Karpas-422 (cell line): ENCODE measurements around the gene NKAIN4. TPM values are rescaled to one million over a fixed set of nuclear protein-coding genes. Genes with fewer than 3 reads are reported as not detected.

Experiments
- DNase-seq: peaks from one replicate; pipeline ENCODE4 v3.0.0-alpha.2; 2015
- H2AFZ ChIP-seq: fragments of 200-600 bp; sonication (generic); 2 replicates; pipeline ENCODE4 v1.6.1; 2014; ENCODE audit warnings: antibody characterized with exemption, low read length, mixed read lengths
- H3K27ac ChIP-seq: fragments of 200-600 bp; sonication (generic); 2 replicates; pipeline ENCODE4 v1.5.1; 2014; ENCODE audit warnings: mild to moderate bottlenecking, low read length, moderate library complexity
- H3K27me3 ChIP-seq: fragments of 200-600 bp; sonication (generic); 2 replicates; pipeline ENCODE4 v1.6.1; 2014; ENCODE audit warnings: low read length, mixed read lengths
- H3K36me3 ChIP-seq: fragments of 200-600 bp; sonication (generic); 2 replicates; pipeline ENCODE4 v1.6.1; 2014; ENCODE audit warnings: low read length, mixed read lengths; ENCODE audit not compliant: insufficient read depth
- H3K4me1 ChIP-seq: fragments of 200-600 bp; sonication (generic); 2 replicates; pipeline ENCODE4 v1.6.1; 2014; ENCODE audit warnings: mild to moderate bottlenecking, low read length, mixed read lengths
- H3K4me2 ChIP-seq: fragments of 200-600 bp; sonication (generic); 2 replicates; pipeline ENCODE4 v1.6.1; 2014; ENCODE audit warnings: low read length, low read depth, mild to moderate bottlenecking; ENCODE audit not compliant: poor library complexity, severe bottlenecking
- H3K4me3 ChIP-seq: fragments of 200-600 bp; sonication (generic); 2 replicates; pipeline ENCODE4 v1.5.1; 2014; ENCODE audit warnings: mild to moderate bottlenecking, antibody characterized with exemption, low read length, mixed read lengths
- H3K79me2 ChIP-seq: fragments of 200-600 bp; sonication (generic); 2 replicates; pipeline ENCODE4 v1.6.1; 2014; ENCODE audit warnings: mild to moderate bottlenecking, low read length, mixed read lengths
- H3K9ac ChIP-seq: fragments of 200-600 bp; sonication (generic); 2 replicates; pipeline ENCODE4 v1.6.0; 2014; ENCODE audit warnings: low read length
- H3K9me2 ChIP-seq: fragments of 200-600 bp; sonication (generic), shearing (Covaris generic); replicated peaks from 2 replicates; pipeline ENCODE4 v1.6.0; 2014; ENCODE audit warnings: mild to moderate bottlenecking, low read length, moderate library complexity; ENCODE audit not compliant: insufficient read depth
- H3K9me3 ChIP-seq: fragments of 300-700, 200-600 bp; sonication (generic); 2 replicates; pipeline ENCODE4 v1.6.1; 2014; ENCODE audit warnings: low read length, mixed read lengths
- H4K20me1 ChIP-seq: fragments of 200-600 bp; sonication (generic); 2 replicates; pipeline ENCODE4 v1.6.1; 2014; ENCODE audit warnings: mild to moderate bottlenecking, antibody characterized with exemption, low read length, low read depth; ENCODE audit not compliant: insufficient read depth
- total RNA-seq: library from RNA; depleted of rRNA; stranded (reverse); fragments of >200 nt; shearing (Covaris generic); gene quantifications from 2 replicates; pipeline ENCODE4 v1.2.3, GENCODE V29; 2014; ENCODE audit warnings: low replicate concordance

The NKAIN4 gene
- total RNA-seq, 1 experiment from 2014 or later: not detected

- no peaks in the 10 kb centered on the region for H3K9me3 ChIP-seq
- DNase-seq: no peak
- H3K4me1 ChIP-seq: no peaks in the 10 kb centered on the region
- H3K9me2 ChIP-seq: no peaks in the 10 kb centered on the region
- no peak overlapping the region for H3K9ac ChIP-seq
- H3K4me3 ChIP-seq: no peak overlapping the region
- H3K27me3 ChIP-seq: no peaks in the 10 kb centered on the region
- H2AFZ ChIP-seq: no peak overlapping the region
- peaks cover 93% of the 10 kb centered on the region for H3K79me2 ChIP-seq
- H3K36me3 ChIP-seq: peaks cover 9% of the 10 kb centered on the region; the same call in 1 of the 2 replicates
- H3K27ac ChIP-seq: no peak overlapping the region
- H4K20me1 ChIP-seq: peaks cover 69% of the 10 kb centered on the region
- H3K4me2 ChIP-seq: no peak overlapping the region
Observed at GRCh38 chr20:63204362-63204761, 49.9 kb downstream of the NKAIN4 start.

DNA sequence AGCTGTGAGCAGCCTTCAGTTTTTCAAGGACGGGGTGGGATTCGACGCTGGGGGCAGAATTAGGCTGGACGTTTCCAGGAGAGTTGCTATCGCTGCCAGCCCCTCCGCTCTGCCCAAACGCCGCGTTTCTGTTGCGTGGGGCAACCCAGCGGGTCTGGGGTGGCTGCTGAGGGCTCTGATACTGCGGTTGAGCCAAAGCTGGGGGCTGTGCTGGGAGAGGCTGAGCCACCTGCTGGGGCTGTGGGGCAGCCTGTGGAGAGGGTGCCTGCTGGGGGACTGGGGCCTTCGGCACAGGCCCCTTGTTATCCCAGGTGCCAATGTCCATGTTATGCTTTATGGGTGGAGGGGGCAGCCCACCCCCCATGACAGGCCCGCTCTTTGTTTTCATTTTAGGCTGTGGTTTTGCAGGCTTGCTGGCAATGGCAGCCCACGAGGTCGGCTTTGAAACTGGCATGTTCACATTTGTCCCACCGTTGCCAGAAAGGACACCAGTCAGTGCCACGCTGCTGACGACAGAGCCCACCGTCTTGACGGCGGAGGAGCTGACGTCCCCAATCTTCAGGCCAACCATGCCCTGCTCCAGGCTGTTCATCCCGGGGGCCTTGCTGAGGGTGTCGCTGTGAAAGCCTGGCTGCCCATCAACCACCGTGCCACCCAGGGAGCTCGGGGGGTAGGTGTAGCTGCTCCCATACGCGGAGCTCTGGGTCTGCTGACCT is 51.3 kb downstream of the NKAIN4 start:
- H3K4me1 ChIP-seq: no peaks in the 10 kb centered on the region
- no peak overlapping the region for H3K4me2 ChIP-seq
- H3K9ac ChIP-seq: no peak overlapping the region
- H3K27ac ChIP-seq: no peak overlapping the region
- no peak overlapping the region for H3K4me3 ChIP-seq
- peaks cover 81% of the 10 kb centered on the region for H4K20me1 ChIP-seq
- peaks cover 91% of the 10 kb centered on the region for H3K79me2 ChIP-seq
- H2AFZ ChIP-seq: no peak overlapping the region
- H3K27me3 ChIP-seq: no peaks in the 10 kb centered on the region
- no peak for DNase-seq
- H3K36me3 ChIP-seq: peaks cover 9% of the 10 kb centered on the region; the same call in 1 of the 2 replicates
- no peaks in the 10 kb centered on the region for H3K9me2 ChIP-seq
- H3K9me3 ChIP-seq: no peaks in the 10 kb centered on the region

DNA sequence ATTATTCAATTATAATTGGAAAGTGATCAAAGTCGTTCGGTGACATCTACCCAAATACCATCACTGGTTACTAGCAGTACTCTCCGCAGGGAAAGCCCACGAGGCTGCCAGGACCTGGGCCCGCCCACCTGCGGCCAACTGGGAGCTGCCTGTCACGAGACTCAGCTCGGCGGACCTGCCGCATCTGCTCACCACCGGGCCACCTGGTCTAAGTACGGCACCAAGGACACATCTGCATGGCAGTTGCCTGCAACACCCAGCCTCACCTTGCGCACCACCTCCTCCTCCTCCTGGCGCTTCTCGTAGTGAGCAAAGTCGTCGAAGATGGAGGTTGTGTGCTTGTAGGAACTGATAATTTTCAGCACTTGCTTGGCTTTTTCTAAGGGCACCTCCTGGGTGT is 52.2 kb downstream of the NKAIN4 start:
- H3K9me2 ChIP-seq: no peaks in the 10 kb centered on the region
- no peak overlapping the region for H3K9ac ChIP-seq
- no peak overlapping the region for H3K4me2 ChIP-seq
- H2AFZ ChIP-seq: no peak overlapping the region
- H3K4me1 ChIP-seq: no peaks in the 10 kb centered on the region
- H3K9me3 ChIP-seq: no peaks in the 10 kb centered on the region
- peaks cover 87% of the 10 kb centered on the region for H4K20me1 ChIP-seq
- DNase-seq: no peak
- H3K36me3 ChIP-seq: peaks cover 14% of the 10 kb centered on the region; the same call in 1 of the 2 replicates
- H3K27me3 ChIP-seq: no peaks in the 10 kb centered on the region
- H3K4me3 ChIP-seq: no peak overlapping the region
- peaks cover 93% of the 10 kb centered on the region for H3K79me2 ChIP-seq
- H3K27ac ChIP-seq: no peak overlapping the region

DNA sequence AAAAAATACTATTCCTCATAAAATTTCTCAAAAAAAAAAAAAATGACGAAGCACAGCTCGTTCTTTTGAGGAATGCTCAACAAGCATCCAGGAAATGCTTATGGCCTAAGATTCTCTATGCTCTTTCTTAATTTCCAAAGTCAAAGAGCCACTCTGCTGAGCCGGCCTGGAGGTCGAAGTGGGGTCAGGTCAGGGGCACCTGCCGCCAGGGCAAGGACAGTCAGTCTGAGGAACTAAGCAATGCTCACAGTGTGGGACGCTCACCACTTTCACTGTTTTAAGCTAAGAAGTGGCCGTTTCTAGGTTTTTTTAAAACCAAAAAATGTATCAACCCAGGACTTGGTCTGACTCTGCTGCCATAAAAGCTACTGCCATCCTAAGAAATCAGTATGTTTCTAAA is 55.7 kb downstream of the NKAIN4 start:
- DNase-seq: no peak
- no peaks in the 10 kb centered on the region for H3K9me2 ChIP-seq
- H3K9ac ChIP-seq: no peak overlapping the region
- H3K4me1 ChIP-seq: no peaks in the 10 kb centered on the region
- H3K4me2 ChIP-seq: no peak overlapping the region
- no peak overlapping the region for H2AFZ ChIP-seq
- no peak overlapping the region for H3K4me3 ChIP-seq
- H3K9me3 ChIP-seq: no peaks in the 10 kb centered on the region
- H4K20me1 ChIP-seq: peaks cover 88% of the 10 kb centered on the region
- H3K27ac ChIP-seq: no peak overlapping the region
- no peaks in the 10 kb centered on the region for H3K27me3 ChIP-seq
- peaks cover 69% of the 10 kb centered on the region for H3K79me2 ChIP-seq
- H3K36me3 ChIP-seq: peaks cover 28% of the 10 kb centered on the region

GRCh38 chr20:63196768-63197470 is 57.3 kb downstream of the NKAIN4 start:
- Histone ChIP-seq H4K20me1 (peaks cover 75% of the 10 kb centered on the region), H3K79me2 (peaks cover 53% of the 10 kb centered on the region), H3K4me3 (no peak overlapping the region), H3K9ac (no peak overlapping the region), H3K36me3 (peaks cover 26% of the 10 kb centered on the region), H3K9me2 (no peaks in the 10 kb centered on the region), H2AFZ (no peak overlapping the region), H3K27ac (no peak overlapping the region), H3K4me1 (no peaks in the 10 kb centered on the region), H3K4me2 (no peak overlapping the region), H3K9me3 (no peaks in the 10 kb centered on the region), H3K27me3 (no peaks in the 10 kb centered on the region)
- DNase-seq: no peak

- Histone ChIP-seq H3K9me3 (no peaks in the 10 kb centered on the region), H3K4me3 (no peak overlapping the region), H4K20me1 (peaks cover 58% of the 10 kb centered on the region), H3K27ac (no peak overlapping the region), H3K9ac (no peak overlapping the region), H3K36me3 (peaks cover 21% of the 10 kb centered on the region), H2AFZ (no peak overlapping the region), H3K9me2 (no peaks in the 10 kb centered on the region), H3K27me3 (no peaks in the 10 kb centered on the region), H3K4me1 (no peaks in the 10 kb centered on the region), H3K4me2 (no peak overlapping the region), H3K79me2 (peaks cover 34% of the 10 kb centered on the region)
- no peak for DNase-seq
Observed at GRCh38 chr20:63194797-63195173, 59.5 kb downstream of the NKAIN4 start.

DNA sequence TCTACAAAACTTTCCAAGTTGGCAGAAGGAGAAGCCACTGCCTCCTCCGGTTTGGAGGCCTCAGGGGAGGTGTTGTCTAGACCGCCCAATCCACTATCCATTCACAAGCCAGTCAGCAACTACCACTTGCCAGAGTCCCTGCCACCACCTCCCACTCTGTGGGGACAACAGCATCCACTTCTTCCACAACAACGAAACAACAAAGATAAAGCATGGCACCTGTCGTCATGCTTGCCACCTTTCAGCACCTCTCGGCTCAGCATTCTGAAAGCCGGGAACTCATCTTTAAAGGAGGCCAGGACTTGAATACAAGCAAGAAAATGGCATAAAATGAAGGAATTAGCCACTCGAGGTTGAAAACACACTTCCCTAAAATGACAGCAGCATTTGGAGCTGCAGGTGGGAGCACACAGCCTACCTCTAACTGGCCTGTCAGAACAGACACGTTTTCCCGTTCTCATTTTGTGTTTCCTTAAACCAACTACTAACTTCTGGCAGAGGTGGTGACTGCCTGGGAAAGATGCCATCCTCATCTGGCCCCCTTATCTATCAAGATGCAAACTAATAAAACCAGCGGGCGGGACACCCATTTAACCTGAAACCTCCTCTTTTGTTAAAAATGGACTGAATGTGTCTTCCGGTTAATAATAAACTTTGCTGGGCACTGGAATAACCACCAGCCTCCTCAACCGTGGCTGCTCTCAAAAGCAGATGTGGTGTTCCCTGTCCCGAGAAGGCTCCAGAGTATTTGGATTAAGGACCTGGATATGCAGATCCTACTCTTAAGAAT is 60.1 kb downstream of the NKAIN4 start:
- no peak overlapping the region for H3K4me3 ChIP-seq
- H3K79me2 ChIP-seq: peaks cover 29% of the 10 kb centered on the region

DNA sequence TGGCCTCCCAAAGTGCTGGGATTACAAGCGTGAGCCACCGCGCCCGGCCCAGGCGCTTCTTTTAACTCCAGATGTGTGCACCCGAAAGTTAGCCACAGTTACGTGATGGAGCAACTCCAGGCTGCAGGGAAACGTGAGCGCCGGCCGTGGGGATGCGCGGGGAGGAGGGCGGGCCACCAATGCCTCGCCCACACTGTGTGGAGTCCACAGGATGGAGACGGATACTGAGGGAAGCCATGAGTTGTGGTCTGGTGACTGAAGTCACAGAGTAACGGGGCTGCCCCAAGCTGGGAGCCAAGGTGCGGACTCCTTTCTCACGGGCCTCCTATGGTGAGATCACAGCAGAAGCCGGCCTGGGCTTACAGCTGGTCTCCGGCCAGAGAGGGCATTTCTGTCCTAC is 61.5 kb downstream of the NKAIN4 start:
- H3K4me3 ChIP-seq: no peak overlapping the region
- peaks cover 20% of the 10 kb centered on the region for H3K36me3 ChIP-seq
- H3K9me2 ChIP-seq: no peaks in the 10 kb centered on the region
- H3K9me3 ChIP-seq: no peaks in the 10 kb centered on the region
- no peak overlapping the region for H2AFZ ChIP-seq
- no peak overlapping the region for H3K9ac ChIP-seq
- H4K20me1 ChIP-seq: peaks cover 40% of the 10 kb centered on the region
- DNase-seq: no peak
- H3K27ac ChIP-seq: no peak overlapping the region
- H3K4me2 ChIP-seq: no peak overlapping the region
- no peaks in the 10 kb centered on the region for H3K27me3 ChIP-seq
- peaks cover 16% of the 10 kb centered on the region for H3K79me2 ChIP-seq
- H3K4me1 ChIP-seq: no peaks in the 10 kb centered on the region

More for the DNA sequence above, 60.1 kb downstream of the NKAIN4 start:
- H3K9me3 ChIP-seq: no peaks in the 10 kb centered on the region
- no peaks in the 10 kb centered on the region for H3K27me3 ChIP-seq
- no peak overlapping the region for H3K4me2 ChIP-seq
- H3K36me3 ChIP-seq: peaks cover 21% of the 10 kb centered on the region
- H3K9ac ChIP-seq: no peak overlapping the region
- H4K20me1 ChIP-seq: peaks cover 54% of the 10 kb centered on the region
- no peaks in the 10 kb centered on the region for H3K9me2 ChIP-seq
- H3K4me1 ChIP-seq: no peaks in the 10 kb centered on the region
- DNase-seq: no peak
- no peak overlapping the region for H2AFZ ChIP-seq
- no peak overlapping the region for H3K27ac ChIP-seq
